Adrenal gland (tissue), 12 donors: Measurements from ENCODE around the gene RPH3AL. TPM values are rescaled to one million over a fixed set of nuclear protein-coding genes. Genes with fewer than 3 reads are reported as not detected.

Experiments
- DNase-seq, 7 donors: peaks; one replicate each; pipeline ENCODE4 v3.0.0-alpha.2; 2019 to 2020
- H3K27ac ChIP-seq, 5 donors: fragments of 200-600 bp; sonication (generic) in 4 of 5; 1 replicate in 3 of 5; 2 replicates in 2 of 5; pipeline versions ENCODE4 v1.5.1 to v1.8.0; 2016 to 2020; ENCODE audit warnings: mild to moderate bottlenecking in 1 of 5
- H3K27me3 ChIP-seq: fragments of 200-600 bp; 2 replicates; pipeline ENCODE4 v1.8.0; 2021
- H3K36me3 ChIP-seq, 2 donors: fragments of 200-600 bp; replicated peaks in 1 of 2; 1 replicate in 1 of 2; 2 replicates in 1 of 2; pipeline versions ENCODE4 v1.5.1 to v1.8.0; 2018 to 2022
- H3K4me1 ChIP-seq, 2 donors: fragments of 200-600 bp; replicated peaks in 1 of 2; 1 replicate in 1 of 2; 2 replicates in 1 of 2; pipeline versions ENCODE4 v1.5.1 to v1.8.0; 2018 to 2021
- H3K4me3 ChIP-seq, 4 donors: fragments of 200-600 bp; sonication (generic) in 3 of 4; one replicate each; pipeline ENCODE4 v1.5.1; 2016 to 2018
- H3K9me3 ChIP-seq, 3 donors: fragments of 200-600 bp; sonication (generic) in 1 of 3; replicated peaks in 1 of 3; 1 replicate in 2 of 3; 2 replicates in 1 of 3; pipeline versions ENCODE4 v1.5.1 to v1.8.0; 2016 to 2021
- POLR2A ChIP-seq, 2 donors: fragments of 450-650 bp; IDR thresholded peaks; one replicate each; pipeline ENCODE4 v1.6.1; 2017; ENCODE audit warnings: antibody characterized with exemption in 2 of 2, mild to moderate bottlenecking in 2 of 2, moderate library complexity in 1 of 2
- WGBS, 4 donors: extraction: QIAGEN DNeasy Blood & Tissue Kit in 2 of 4; methylation state at CpG; one replicate each; pipeline versions ENCODE4 v1.1.5 to v1.1.7; 2013 to 2017; 5-methylcytosine and 5-hydroxymethylcytosine counted together
- intact Hi-C, 2 donors: fragments of 100-400 bp; cut with DNase I; formaldehyde crosslinking; loops; one replicate each; pipeline versions ENCODE4 v1.14.1 to v1.15.0; 2022 to 2023
- polyA plus RNA-seq, 3 donors: library from polyadenylated mRNA; stranded (reverse); fragments of 200-250 nt in 2 of 3; fragments of 350-450 nt in 1 of 3; fragmentation: Illumina TruSeq in 1 of 3; extraction: RNeasy Lipid Tissue Mini Kit (QIAGEN cat#74804) in 1 of 3; gene quantifications; one replicate each; pipeline ENCODE4 v1.2.3, GENCODE V29; 2013 to 2014
- total RNA-seq, 9 donors: library from RNA; depleted of rRNA in 4 of 9; stranded (reverse); fragments of >200 nt in 4 of 9; fragments of 120-200 nt in 1 of 9; fragmentation: NEBNext Ultra II Directional in 1 of 9; extraction: Animal tissue kit (Norgen Biotek cat#: 25700) in 1 of 9; gene quantifications; one replicate each; pipeline versions ENCODE4 v1.1.0 to v1.2.4, GENCODE V29; 2013 to 2023
- TF ChIP-seq, protein P1 (sequence below), 6 experiments: fragments of 450-650 bp in 4 of 6; fragments of 200-600 bp in 2 of 6; sonication (generic) in 1 of 6; IDR thresholded peaks; 1 replicate in 5 of 6; 2 replicates in 1 of 6; pipeline versions ENCODE4 v1.5.1 to v1.8.0; 2016 to 2021; ENCODE audit warnings: antibody characterized with exemption in 6 of 6, mild to moderate bottlenecking in 2 of 6, moderate library complexity in 1 of 6
- donor health status: healthy with polysubstance abuse.
- donor health status: Bipolar disorder and iron deficiency.
- donor health status: DM: yes; HTN: yes; CAD: no.
- donor health status: DM: no; HTN: no; CAD: no.
- donor health status: DM: no; HTN: no; CAD: no.
- donor health status: DM: yes; HTN: yes; CAD: no.

The RPH3AL gene
- total and polyA plus RNA-seq, 12 donors: 7.7 to 79.2 (median 33.7) TPM

DNA sequence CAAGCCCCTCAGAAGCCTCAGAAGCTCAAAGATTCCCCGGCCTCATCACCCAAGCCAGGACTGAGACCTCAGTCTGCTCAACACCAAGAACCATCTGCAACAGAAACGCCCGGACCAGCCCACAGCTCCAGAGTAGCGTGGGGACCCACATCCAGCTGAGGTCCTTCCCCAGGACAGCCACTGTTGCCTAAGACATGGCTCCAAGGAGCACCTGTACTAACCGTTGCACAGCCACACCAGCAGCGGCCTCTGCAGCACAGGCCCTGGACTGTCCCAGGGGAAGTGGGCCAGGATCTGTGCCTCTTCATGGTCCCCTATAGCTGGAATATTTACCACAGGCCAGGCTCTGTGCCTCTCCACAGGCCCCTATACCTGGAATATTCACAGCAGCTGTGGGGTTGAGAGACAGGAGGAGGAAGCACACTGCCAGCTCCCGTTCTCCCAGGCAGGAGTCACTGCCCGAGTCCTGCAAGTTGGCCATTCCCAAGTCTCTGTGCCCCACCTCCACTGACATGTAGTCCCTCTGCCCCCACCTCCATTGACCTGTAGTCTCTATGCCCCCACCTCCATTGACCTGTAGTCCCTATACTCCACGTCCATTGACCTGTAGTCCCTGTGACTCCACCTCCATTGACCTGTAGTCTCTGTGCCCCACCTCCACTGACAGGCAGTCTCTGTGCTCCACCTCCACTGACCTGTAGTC lies 38.5 kb downstream of the RPH3AL start:
- Histone ChIP-seq H3K27me3 (no peaks in the 10 kb centered on the region), H3K4me3 (no peak overlapping the region), H3K27ac (no peak overlapping the region), H3K9me3 (no peaks in the 10 kb centered on the region), H3K4me1 (no peaks in the 10 kb centered on the region), H3K36me3 (peaks cover 0 to 5% of the 10 kb centered on the region in 2 donors)
- intact Hi-C loops: loop anchor here in 1 of 2 donors (10.0 kb wide), 1 partner anchor 71 kb away; no protein-coding TSS in a partner anchor
- 93 to 98% (median 96%) methylated on average over 4 to 9 of the region's 9 CpGs for WGBS, 4 donors
- peak in 1 of 7 donors; percentile 11 for DNase-seq
- TF ChIP-seq, protein P1, sequence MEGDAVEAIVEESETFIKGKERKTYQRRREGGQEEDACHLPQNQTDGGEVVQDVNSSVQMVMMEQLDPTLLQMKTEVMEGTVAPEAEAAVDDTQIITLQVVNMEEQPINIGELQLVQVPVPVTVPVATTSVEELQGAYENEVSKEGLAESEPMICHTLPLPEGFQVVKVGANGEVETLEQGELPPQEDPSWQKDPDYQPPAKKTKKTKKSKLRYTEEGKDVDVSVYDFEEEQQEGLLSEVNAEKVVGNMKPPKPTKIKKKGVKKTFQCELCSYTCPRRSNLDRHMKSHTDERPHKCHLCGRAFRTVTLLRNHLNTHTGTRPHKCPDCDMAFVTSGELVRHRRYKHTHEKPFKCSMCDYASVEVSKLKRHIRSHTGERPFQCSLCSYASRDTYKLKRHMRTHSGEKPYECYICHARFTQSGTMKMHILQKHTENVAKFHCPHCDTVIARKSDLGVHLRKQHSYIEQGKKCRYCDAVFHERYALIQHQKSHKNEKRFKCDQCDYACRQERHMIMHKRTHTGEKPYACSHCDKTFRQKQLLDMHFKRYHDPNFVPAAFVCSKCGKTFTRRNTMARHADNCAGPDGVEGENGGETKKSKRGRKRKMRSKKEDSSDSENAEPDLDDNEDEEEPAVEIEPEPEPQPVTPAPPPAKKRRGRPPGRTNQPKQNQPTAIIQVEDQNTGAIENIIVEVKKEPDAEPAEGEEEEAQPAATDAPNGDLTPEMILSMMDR (IDR thresholded peaks at IDR 0.05): no peak
- TF ChIP-seq POLR2A (IDR thresholded peaks at IDR 0.05): no peak

DNA sequence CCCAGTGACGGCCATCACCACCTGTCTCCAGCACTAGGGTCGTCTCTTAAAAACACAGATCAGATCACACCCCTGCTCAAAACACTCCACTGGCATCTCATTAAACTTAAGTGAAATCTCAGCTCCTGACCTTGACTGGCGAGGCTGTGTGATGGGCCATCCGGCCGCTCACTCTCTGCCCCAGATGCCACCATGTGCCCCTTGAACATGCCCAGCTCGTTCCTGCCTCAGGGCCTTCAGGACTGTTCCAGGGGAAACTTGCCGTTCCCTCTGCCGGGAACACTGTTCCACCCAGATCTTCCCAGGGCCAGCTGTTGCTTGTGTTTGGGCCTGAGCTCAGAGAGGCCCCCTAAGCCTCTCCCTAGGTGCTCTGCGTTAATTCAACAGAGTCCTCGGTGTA lies 39.4 kb downstream of the RPH3AL start:
- TF ChIP-seq, protein P1 (IDR thresholded peaks at IDR 0.05): no peak
- no peak for TF ChIP-seq POLR2A (IDR thresholded peaks at IDR 0.05)
- Histone ChIP-seq H3K27ac (no peak overlapping the region), H3K27me3 (no peaks in the 10 kb centered on the region), H3K9me3 (no peaks in the 10 kb centered on the region), H3K4me1 (no peaks in the 10 kb centered on the region), H3K36me3 (no peaks in the 10 kb centered on the region), H3K4me3 (no peak overlapping the region)
- no peak for DNase-seq
- 92 to 93% (median 92%) methylated on average over 10 of the region's 10 CpGs for WGBS, 4 donors
- intact Hi-C loops: loop anchor here in 1 of 2 donors (10.0 kb wide), 1 partner anchor 72 kb away; no protein-coding TSS in a partner anchor

DNA sequence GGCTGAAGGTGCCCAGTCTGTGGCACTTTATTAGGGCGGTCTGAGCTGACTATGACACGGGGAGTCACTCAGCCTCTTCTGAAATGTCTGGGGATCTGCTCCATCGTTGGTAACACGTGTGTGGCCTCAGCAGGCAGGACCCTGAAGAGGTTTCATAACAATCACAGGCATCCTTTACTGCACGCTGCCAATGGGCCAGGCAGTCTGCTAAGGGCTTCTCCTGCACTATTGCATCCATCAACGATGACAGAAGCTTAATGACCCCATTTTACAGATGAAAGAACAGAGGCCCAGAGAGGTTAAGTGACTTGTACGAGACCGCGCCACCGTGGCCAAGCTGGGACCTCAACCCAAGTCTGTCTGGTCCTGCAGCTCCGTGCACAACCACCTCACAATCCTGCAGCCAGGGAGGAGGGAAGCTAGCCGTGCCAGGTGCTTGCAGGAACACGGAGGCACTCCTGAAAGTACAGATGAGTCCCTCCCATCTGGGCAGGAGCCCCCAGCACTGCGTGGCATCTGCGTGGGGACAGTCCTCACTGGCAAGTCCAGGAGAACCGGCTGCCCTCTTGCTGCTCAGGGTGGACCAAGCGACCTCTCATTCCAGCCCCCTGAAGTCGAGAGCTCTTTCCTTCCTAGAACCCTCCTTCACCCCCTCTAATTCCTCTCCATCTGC lies 40.0 kb downstream of the RPH3AL start:
- TF ChIP-seq POLR2A (IDR thresholded peaks at IDR 0.05): no peak
- TF ChIP-seq, protein P1 (IDR thresholded peaks at IDR 0.05): no peak
- 82 to 93% (median 89%) methylated on average over 5 to 18 of the region's 18 CpGs for WGBS, 4 donors
- DNase-seq: no peak

DNA sequence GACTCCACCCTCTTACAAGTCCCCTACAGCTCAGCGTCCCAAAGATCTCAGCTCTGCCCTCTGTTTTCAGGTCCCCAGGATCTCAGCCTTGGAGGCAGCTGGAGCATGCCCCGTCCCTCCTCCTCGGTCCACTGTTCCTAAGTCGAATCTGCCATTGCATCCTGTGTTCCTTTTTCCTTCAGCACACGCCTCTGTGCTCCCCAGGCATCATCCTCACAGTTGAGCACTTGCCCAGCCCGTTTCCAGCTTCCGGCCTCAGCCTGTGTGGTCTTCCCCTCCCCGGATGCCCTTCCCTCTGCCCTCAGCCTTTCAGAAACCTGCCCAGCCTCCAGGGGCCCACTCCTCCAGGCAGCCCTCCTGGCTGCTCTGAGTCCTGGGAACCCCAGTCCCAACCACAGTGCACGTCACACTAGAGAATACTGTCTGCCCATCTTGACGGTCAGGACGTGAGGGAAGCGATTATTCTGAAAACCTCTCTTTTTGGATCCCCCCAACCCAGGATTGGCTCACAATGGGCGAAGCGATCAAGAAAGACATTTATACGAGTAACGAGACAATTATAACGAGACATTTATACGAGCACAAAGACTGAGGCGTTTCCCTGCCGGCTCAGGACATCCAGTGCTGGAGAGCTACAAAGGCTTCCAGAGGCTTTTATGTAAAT lies 41.4 kb downstream of the RPH3AL start:
- TF ChIP-seq, protein P1 (IDR thresholded peaks at IDR 0.05): no peak
- no peak for TF ChIP-seq POLR2A (IDR thresholded peaks at IDR 0.05)
- no peak overlapping the region for H3K27ac ChIP-seq
- H3K4me1 ChIP-seq: peaks cover 0 to 7% of the 10 kb centered on the region in 2 donors
- 87 to 90% (median 89%) methylated on average over 20 of the region's 20 CpGs for WGBS, 4 donors
- DNase-seq: no peak
- no peaks in the 10 kb centered on the region for H3K9me3 ChIP-seq
- intact Hi-C loops: loop anchor here in 1 of 2 donors (10.0 kb wide), 1 partner anchor 74 kb away; no protein-coding TSS in a partner anchor
- H3K27me3 ChIP-seq: no peaks in the 10 kb centered on the region
- no peak overlapping the region for H3K4me3 ChIP-seq
- H3K36me3 ChIP-seq: no peaks in the 10 kb centered on the region

More for the DNA sequence above, 40.0 kb downstream of the RPH3AL start:
- Histone ChIP-seq H3K27me3 (no peaks in the 10 kb centered on the region), H3K9me3 (no peaks in the 10 kb centered on the region), H3K4me3 (no peak overlapping the region), H3K36me3 (no peaks in the 10 kb centered on the region), H3K27ac (no peak overlapping the region), H3K4me1 (peaks cover 0 to 5% of the 10 kb centered on the region in 2 donors)
- intact Hi-C loops: loop anchor here in 1 of 2 donors (10.0 kb wide), 1 partner anchor 72 kb away; no protein-coding TSS in a partner anchor
